DLD1 (cell line): ENCODE data around the gene PCA3.

Source experiments
- in situ Hi-C: cut with HindIII; loops from 2 replicates; pipeline ENCODE4 v1.10.0; 2017; ENCODE audit warnings: low sequenced_read_pairs

The PCA3 gene

GRCh38 chr9:76764138-76764537, at the start of gene PCA3:
PCA3 (plus strand) TSS chr9:76764438.
- in situ Hi-C loops, result no loop called here

GRCh38 chr9:76716085-76716672, 48.1 kb upstream of the PCA3 start:
- in situ Hi-C loops, result no loop called here

GRCh38 chr9:76717176-76717575, 47.1 kb upstream of the PCA3 start:
- in situ Hi-C loops, result no loop called here

GRCh38 chr9:76717613-76718012, 46.6 kb upstream of the PCA3 start:
- in situ Hi-C loops, result no loop called here

GRCh38 chr9:76718166-76718565, 46.1 kb upstream of the PCA3 start:
- in situ Hi-C loops, result no loop called here

GRCh38 chr9:76720245-76720644, 44.0 kb upstream of the PCA3 start:
- in situ Hi-C loops, result no loop called here

- in situ Hi-C loops, result loop anchor here (25.0 kb wide), 1 partner anchor 162 kb away; no protein-coding TSS in a partner anchor
Measured at GRCh38 chr9:76725011-76725546, 39.2 kb upstream of the PCA3 start.

GRCh38 chr9:76725885-76726284, 38.4 kb upstream of the PCA3 start:
- in situ Hi-C loops, result loop anchor here (25.0 kb wide), 1 partner anchor 161 kb away; no protein-coding TSS in a partner anchor

- in situ Hi-C loops, result loop anchor here (25.0 kb wide), 1 partner anchor 158 kb away; no protein-coding TSS in a partner anchor
Measured at GRCh38 chr9:76729116-76729515, 35.1 kb upstream of the PCA3 start.

- in situ Hi-C loops, result loop anchor here (25.0 kb wide), 1 partner anchor 157 kb away; no protein-coding TSS in a partner anchor
Measured at GRCh38 chr9:76729980-76730737, 34.1 kb upstream of the PCA3 start.

GRCh38 chr9:76730801-76731200, 33.4 kb upstream of the PCA3 start:
- in situ Hi-C loops, result loop anchor here (25.0 kb wide), 1 partner anchor 156 kb away; no protein-coding TSS in a partner anchor

- in situ Hi-C loops, result loop anchor here (25.0 kb wide), 1 partner anchor 155 kb away; no protein-coding TSS in a partner anchor
Measured at GRCh38 chr9:76732341-76732958, 31.8 kb upstream of the PCA3 start.

GRCh38 chr9:76733096-76733495, 31.1 kb upstream of the PCA3 start:
- in situ Hi-C loops, result loop anchor here (25.0 kb wide), 1 partner anchor 154 kb away; no protein-coding TSS in a partner anchor

GRCh38 chr9:76734716-76735115, 29.5 kb upstream of the PCA3 start:
- in situ Hi-C loops, result loop anchor here (25.0 kb wide), 1 partner anchor 153 kb away; no protein-coding TSS in a partner anchor

GRCh38 chr9:76737154-76737902, 26.9 kb upstream of the PCA3 start:
- in situ Hi-C loops, result loop anchor here (25.0 kb wide), 1 partner anchor 150 kb away; no protein-coding TSS in a partner anchor

GRCh38 chr9:76738402-76738801, 25.8 kb upstream of the PCA3 start:
- in situ Hi-C loops, result loop anchor here (25.0 kb wide), 1 partner anchor 149 kb away; no protein-coding TSS in a partner anchor

GRCh38 chr9:76741524-76741923, 22.7 kb upstream of the PCA3 start:
- in situ Hi-C loops, result loop anchor here (25.0 kb wide), 1 partner anchor 146 kb away; no protein-coding TSS in a partner anchor

- in situ Hi-C loops, result loop anchor here (25.0 kb wide), 1 partner anchor 144 kb away; no protein-coding TSS in a partner anchor
Measured at GRCh38 chr9:76742890-76743289, 21.3 kb upstream of the PCA3 start.

GRCh38 chr9:76743931-76744330, 20.3 kb upstream of the PCA3 start:
- in situ Hi-C loops, result loop anchor here (25.0 kb wide), 1 partner anchor 143 kb away; no protein-coding TSS in a partner anchor

- in situ Hi-C loops, result loop anchor here (25.0 kb wide), 1 partner anchor 143 kb away; no protein-coding TSS in a partner anchor
Measured at GRCh38 chr9:76744336-76744735, 19.9 kb upstream of the PCA3 start.
